Aorta (tissue), 5 donors: ENCODE data around the gene NELL1. TPM values are rescaled to one million over a fixed set of nuclear protein-coding genes. Genes with fewer than 3 reads are reported as not detected.

Source experiments
- ATAC-seq: fragments of 200-7000 bp; cut with Tn5 transposase; one replicate; pipeline ENCODE4 v1.9.1; 2022; ENCODE audit warnings: moderate library complexity; ENCODE audit not compliant: low FRiP score
- DNase-seq, 2 donors: peaks; one replicate each; pipeline ENCODE4 v3.0.0-alpha.2; 2020
- H3K27ac ChIP-seq, 2 donors: one replicate each; pipeline ENCODE4 v1.5.1; 2013; ENCODE audit warnings: low read length in 2 of 2, mild to moderate bottlenecking in 2 of 2, moderate library complexity in 2 of 2, control low read depth in 1 of 2, inconsistent platforms in 1 of 2, low read depth in 1 of 2
- H3K27me3 ChIP-seq, 2 donors: one replicate each; pipeline ENCODE4 v1.6.1; 2013; ENCODE audit warnings: control low read depth in 1 of 2, low read length in 1 of 2, mild to moderate bottlenecking in 1 of 2, moderate library complexity in 1 of 2; ENCODE audit not compliant: insufficient read depth in 2 of 2, control insufficient read depth in 1 of 2
- H3K36me3 ChIP-seq, 2 donors: one replicate each; pipeline ENCODE4 v1.6.1; 2013; ENCODE audit warnings: control low read depth in 1 of 2, low read length in 1 of 2, mild to moderate bottlenecking in 1 of 2; ENCODE audit not compliant: insufficient read depth in 2 of 2, control insufficient read depth in 1 of 2
- H3K4me1 ChIP-seq, 2 donors: one replicate each; pipeline ENCODE4 v1.6.1; 2013; ENCODE audit warnings: low read length in 2 of 2, control low read depth in 1 of 2, mild to moderate bottlenecking in 1 of 2, moderate library complexity in 1 of 2; ENCODE audit not compliant: insufficient read depth in 2 of 2, control insufficient read depth in 1 of 2
- H3K4me3 ChIP-seq, 2 donors: one replicate each; pipeline ENCODE4 v1.5.1; 2013; ENCODE audit warnings: low read length in 2 of 2, control low read depth in 1 of 2, mild to moderate bottlenecking in 1 of 2
- H3K9me3 ChIP-seq: one replicate; pipeline ENCODE4 v1.6.1; 2013; ENCODE audit warnings: mild to moderate bottlenecking, low read length; ENCODE audit not compliant: control insufficient read depth
- WGBS, 2 donors: extraction: QIAGEN DNeasy Blood & Tissue Kit; methylation state at CpG; one replicate each; pipeline ENCODE4 v1.1.7; 2013; 5-methylcytosine and 5-hydroxymethylcytosine counted together
- intact Hi-C, 2 donors: fragments of 100-400 bp; cut with DNase I; formaldehyde crosslinking; loops; one replicate each; pipeline versions ENCODE4 v1.14.2 to v1.15.0; 2022
- polyA plus RNA-seq, 2 donors: library from polyadenylated mRNA; stranded (reverse); fragments of 200-250 nt; gene quantifications; one replicate each; pipeline ENCODE4 v1.2.3, GENCODE V29; 2013
- total RNA-seq, 2 donors: library from RNA; stranded (reverse); fragmentation: NEBNext Ultra II Directional; extraction: Animal tissue kit (Norgen Biotek cat#: 25700); gene quantifications; one replicate each; pipeline ENCODE4 v1.2.1, GENCODE V29; 2021
- donor health status: healthy with polysubstance abuse.
- donor health status: Bipolar disorder and iron deficiency.
- donor health status: DM: no; HTN: no; CAD: no.
- donor health status: DM: no; HTN: no; CAD: no.
- donor health status: DM: yes; HTN: yes; CAD: no.

Gene NELL1
- total and polyA plus RNA-seq, 4 donors = 0.88 TPM; not detected in 3

DNA sequence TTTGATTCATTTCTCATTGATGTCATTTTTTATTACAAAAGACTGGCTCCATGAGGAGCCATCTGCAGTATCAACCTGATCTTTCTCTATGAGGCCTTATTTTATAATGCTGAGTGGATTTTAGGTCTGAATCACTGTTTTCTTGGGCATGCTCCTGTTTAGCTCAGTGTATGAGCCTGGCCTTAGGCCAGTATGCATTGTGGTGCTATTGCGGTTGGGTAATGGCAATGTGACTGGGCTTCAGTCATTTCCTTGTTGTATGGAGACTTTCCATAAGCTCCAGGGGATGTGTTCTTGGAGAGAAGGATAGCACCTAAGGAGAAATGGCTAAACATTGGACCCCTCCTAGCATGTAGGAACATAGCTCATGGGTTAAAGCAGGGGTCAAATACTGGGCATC lies 293.2 kb downstream of the NELL1 start:
- H3K4me3 ChIP-seq = no peak overlapping the region
- intact Hi-C loops = no loop called here
- no peaks in the 10 kb centered on the region for H3K9me3 ChIP-seq
- DNase-seq (peak in 1 of 2 donors; percentile 49), ATAC-seq (no peak)
- no peak overlapping the region for H3K27ac ChIP-seq
- H3K36me3 ChIP-seq = no peaks in the 10 kb centered on the region
- 30 to 38% methylated on average over 1 of the region's 1 CpG for WGBS, 2 donors
- H3K4me1 ChIP-seq = peaks cover 3 to 5% of the 10 kb centered on the region in 2 donors
- no peaks in the 10 kb centered on the region for H3K27me3 ChIP-seq

- intact Hi-C loops = no loop called here
- Histone ChIP-seq H3K27ac (peak overlapping the region in 1 of 2 donors; percentile 19), H3K36me3 (no peaks in the 10 kb centered on the region), H3K27me3 (no peaks in the 10 kb centered on the region), H3K9me3 (no peaks in the 10 kb centered on the region), H3K4me3 (no peak overlapping the region), H3K4me1 (peaks cover 3 to 5% of the 10 kb centered on the region in 2 donors)
- DNase-seq (no peak), ATAC-seq (no peak)
- WGBS, 2 donors = 47 to 52% methylated on average over 5 of the region's 5 CpGs
These were observed 294.2 kb downstream of the NELL1 start for GRCh38 chr11:20963596-20963995.

- no peak overlapping the region for H3K4me3 ChIP-seq
- DNase-seq = no peak
- no peaks in the 10 kb centered on the region for H3K36me3 ChIP-seq
- no peaks in the 10 kb centered on the region for H3K9me3 ChIP-seq
- intact Hi-C loops = no loop called here
- H3K27me3 ChIP-seq = no peaks in the 10 kb centered on the region
- peaks cover 3 to 5% of the 10 kb centered on the region in 2 donors for H3K4me1 ChIP-seq
- ATAC-seq = no peak
- 89 to 94% methylated on average over 3 of the region's 3 CpGs for WGBS, 2 donors
- no peak overlapping the region for H3K27ac ChIP-seq
These were observed 295.6 kb downstream of the NELL1 start for GRCh38 chr11:20964985-20965384.

GRCh38 chr11:20966489-20966888 lies 297.1 kb downstream of the NELL1 start:
- 67 to 72% methylated on average over 3 of the region's 3 CpGs for WGBS, 2 donors

DNA sequence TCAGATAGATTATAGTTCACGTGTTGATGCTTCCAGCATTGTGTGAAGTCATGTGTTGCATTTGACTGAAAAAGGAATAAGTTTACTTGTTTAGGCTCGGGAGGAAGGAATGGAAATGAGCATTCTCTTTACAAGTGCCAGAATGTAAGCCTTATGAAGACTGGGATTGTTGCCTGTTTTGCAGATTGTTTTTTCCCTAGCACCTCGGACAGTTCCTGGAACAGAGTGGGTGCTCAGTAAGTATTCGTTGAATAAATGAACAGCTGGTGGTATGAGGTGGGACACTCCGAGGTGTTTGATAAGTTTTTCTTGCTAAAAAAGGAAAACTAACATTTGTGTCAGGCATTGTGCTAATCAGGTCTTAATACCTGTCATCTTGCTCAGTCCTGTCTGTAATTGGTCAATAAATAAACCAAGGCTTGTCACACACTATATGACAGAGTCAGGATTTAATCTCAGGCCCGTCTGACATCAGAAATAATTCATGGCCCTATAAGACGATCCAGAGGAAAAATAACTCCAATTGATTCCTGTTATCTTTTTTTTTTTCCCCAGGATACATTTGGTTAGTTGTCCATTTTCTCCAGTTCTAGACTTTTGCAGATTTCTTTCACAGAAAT lies 304.7 kb downstream of the NELL1 start:
- Histone ChIP-seq H3K4me1 (no peaks in the 10 kb centered on the region), H3K4me3 (no peak overlapping the region), H3K36me3 (no peaks in the 10 kb centered on the region), H3K9me3 (no peaks in the 10 kb centered on the region), H3K27me3 (no peaks in the 10 kb centered on the region), H3K27ac (no peak overlapping the region)
- WGBS, 2 donors = 34 to 36% methylated on average over 7 of the region's 7 CpGs
- intact Hi-C loops = no loop called here
- no peak for ATAC-seq
- no peak for DNase-seq

More at GRCh38 chr11:20966489-20966888, 297.1 kb downstream of the NELL1 start:
- H3K9me3 ChIP-seq = no peaks in the 10 kb centered on the region
- H3K36me3 ChIP-seq = no peaks in the 10 kb centered on the region
- no peak for ATAC-seq
- H3K4me3 ChIP-seq = no peak overlapping the region
- H3K27me3 ChIP-seq = no peaks in the 10 kb centered on the region
- intact Hi-C loops = no loop called here
- no peak overlapping the region for H3K27ac ChIP-seq
- no peak for DNase-seq
- peaks cover 3 to 5% of the 10 kb centered on the region in 2 donors for H3K4me1 ChIP-seq

DNA sequence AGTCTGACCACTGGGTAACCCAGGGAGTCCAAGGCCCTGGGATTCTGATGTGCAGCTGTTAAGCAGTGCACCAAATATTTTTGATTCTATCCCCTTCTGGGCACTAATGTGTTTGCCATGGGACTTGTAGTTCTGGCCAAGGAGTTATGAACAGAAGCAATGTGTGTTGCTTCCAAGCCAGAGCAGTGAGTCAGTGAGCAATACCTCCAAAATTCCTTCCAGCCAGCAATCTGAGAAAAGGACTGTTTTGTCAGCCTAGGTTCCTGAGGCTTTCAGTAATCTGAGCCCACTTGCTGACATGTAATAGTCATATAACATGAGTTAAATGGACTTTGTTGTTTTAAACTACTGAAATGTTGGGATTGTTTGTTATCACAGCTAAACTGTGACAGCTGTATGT lies 311.4 kb downstream of the NELL1 start:
- Histone ChIP-seq H3K27me3 (no peaks in the 10 kb centered on the region), H3K4me1 (no peaks in the 10 kb centered on the region), H3K27ac (no peak overlapping the region), H3K9me3 (no peaks in the 10 kb centered on the region), H3K4me3 (no peak overlapping the region), H3K36me3 (no peaks in the 10 kb centered on the region)
- no peak for DNase-seq
- intact Hi-C loops = no loop called here
- ATAC-seq = no peak

DNA sequence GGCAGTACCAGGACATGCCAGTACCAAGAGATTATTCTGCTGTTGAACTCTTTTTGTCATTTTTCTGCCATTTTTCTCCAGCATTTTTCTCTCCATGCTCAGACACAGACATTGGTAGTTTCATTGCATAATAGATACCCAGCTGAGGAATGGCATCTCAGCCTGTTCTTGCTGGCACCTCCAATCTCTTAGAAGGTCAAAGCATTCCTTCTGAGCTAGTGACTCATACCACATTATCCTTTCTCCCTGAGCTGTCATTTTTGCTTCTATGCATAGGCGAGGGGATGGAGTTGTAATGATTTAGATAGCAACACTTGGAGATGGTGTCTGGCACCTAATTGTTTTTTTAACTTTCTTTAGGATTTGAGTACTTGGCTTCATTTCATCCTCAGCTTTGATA lies 321.1 kb downstream of the NELL1 start:
- Histone ChIP-seq H3K27ac (no peak overlapping the region), H3K9me3 (no peaks in the 10 kb centered on the region), H3K27me3 (no peaks in the 10 kb centered on the region), H3K4me3 (no peak overlapping the region), H3K4me1 (no peaks in the 10 kb centered on the region), H3K36me3 (no peaks in the 10 kb centered on the region)
- no peak for DNase-seq
- no peak for ATAC-seq
- 41 to 51% methylated on average over 1 of the region's 1 CpG for WGBS, 2 donors
- intact Hi-C loops = no loop called here

DNA sequence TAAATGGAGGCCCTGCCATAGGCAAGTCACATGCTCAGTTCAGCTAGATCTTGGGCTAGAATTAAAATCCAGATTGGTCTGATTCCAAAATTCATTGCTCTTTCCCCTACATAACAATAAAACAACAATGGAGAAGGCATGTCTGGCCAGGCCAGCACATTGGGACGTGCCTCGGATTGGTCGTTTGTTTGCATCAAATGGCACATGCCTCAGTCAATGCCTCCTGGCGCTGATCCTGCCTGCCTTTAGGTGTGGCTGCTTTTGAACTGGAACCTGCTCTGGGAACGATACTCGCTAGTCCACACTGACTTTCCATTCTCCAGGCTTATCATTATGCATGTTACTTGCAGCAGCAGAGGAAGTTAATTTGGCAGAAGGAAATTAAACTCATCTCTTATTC lies 322.1 kb downstream of the NELL1 start:
- WGBS, 2 donors = 74 to 79% methylated on average over 6 of the region's 6 CpGs
- H3K4me1 ChIP-seq = no peaks in the 10 kb centered on the region
- intact Hi-C loops = no loop called here

GRCh38 chr11:21007297-21007696 lies 337.9 kb downstream of the NELL1 start:
- H3K27me3 ChIP-seq = peaks cover 0 to 2% of the 10 kb centered on the region in 2 donors
- H3K9me3 ChIP-seq = peaks cover 5% of the 10 kb centered on the region
- H3K4me3 ChIP-seq = no peak overlapping the region
- intact Hi-C loops = no loop called here
- no peaks in the 10 kb centered on the region for H3K4me1 ChIP-seq
- 47 to 59% methylated on average over 3 of the region's 3 CpGs for WGBS, 2 donors
- H3K36me3 ChIP-seq = no peaks in the 10 kb centered on the region
- ATAC-seq (no peak), DNase-seq (no peak)
- no peak overlapping the region for H3K27ac ChIP-seq

More for the DNA sequence above, 322.1 kb downstream of the NELL1 start:
- no peaks in the 10 kb centered on the region for H3K36me3 ChIP-seq
- no peak overlapping the region for H3K4me3 ChIP-seq
- H3K9me3 ChIP-seq = no peaks in the 10 kb centered on the region
- no peak for DNase-seq
- H3K27me3 ChIP-seq = no peaks in the 10 kb centered on the region
- H3K27ac ChIP-seq = no peak overlapping the region
- ATAC-seq = no peak
